HG02943 (cell line): ENCODE data around the gene SERGEF.

Experiments
- ATAC-seq: cut with Tn5 transposase; IDR thresholded peaks from one replicate; pipeline ENCODE4 v1.9.1; 2021; ENCODE audit warnings: mild to moderate bottlenecking, low read depth, moderate library complexity; ENCODE audit not compliant: unreplicated experiment

Gene SERGEF

GRCh38 chr11:18012906-18013781, at the start of gene SERGEF:
SERGEF (minus strand) TSS chr11:18013047; CDS start chr11:18013010, 37 bp downstream.
- ATAC-seq = peak; percentile 91

- no peak for ATAC-seq
These were observed 48.5 kb upstream of the SERGEF start for GRCh38 chr11:18061351-18061750.

- ATAC-seq = no peak
These were observed 43.8 kb upstream of the SERGEF start for GRCh38 chr11:18056561-18057181.

GRCh38 chr11:18054511-18055103, 41.8 kb upstream of the SERGEF start:
- no peak for ATAC-seq

- ATAC-seq = no peak
These were observed 38.0 kb upstream of the SERGEF start for GRCh38 chr11:18050848-18051247.

GRCh38 chr11:18046116-18046777, 33.4 kb upstream of the SERGEF start, which contains the start of gene TPH1:
TPH1 (minus strand) TSS chr11:18046269; CDS start chr11:18040762, 5,507 bp downstream.
- ATAC-seq = no peak

- no peak for ATAC-seq
These were observed 23.6 kb upstream of the SERGEF start for GRCh38 chr11:18036456-18036855.

GRCh38 chr11:18027475-18027874, 14.6 kb upstream of the SERGEF start:
- ATAC-seq = no peak

GRCh38 chr11:18022419-18022818, 9.6 kb upstream of the SERGEF start:
- ATAC-seq = no peak

- no peak for ATAC-seq
These were observed 6.8 kb upstream of the SERGEF start for GRCh38 chr11:18019650-18020049.

GRCh38 chr11:18016789-18017188, 3.9 kb upstream of the SERGEF start:
- no peak for ATAC-seq

- no peak for ATAC-seq
These were observed 2.0 kb upstream of the SERGEF start for GRCh38 chr11:18014876-18015275.

- ATAC-seq = no peak
These were observed 1.1 kb upstream of the SERGEF start for GRCh38 chr11:18013790-18014507.

- peak; percentile 9 for ATAC-seq
These were observed 533 bp downstream of the SERGEF start for GRCh38 chr11:18012122-18012905.

GRCh38 chr11:18011633-18012032, 1.2 kb downstream of the SERGEF start:
- no peak for ATAC-seq

- ATAC-seq = no peak
These were observed 1.8 kb downstream of the SERGEF start for GRCh38 chr11:18010977-18011586.

GRCh38 chr11:18010121-18010670, 2.7 kb downstream of the SERGEF start:
- ATAC-seq = no peak

- ATAC-seq = no peak
These were observed 7.3 kb downstream of the SERGEF start for GRCh38 chr11:18005376-18006129.
